ENCODE data around the gene SMARCA4. TPM values are rescaled to one million over a fixed set of nuclear protein-coding genes. Genes with fewer than 3 reads are reported as not detected.

Gene SMARCA4
- total and polyA plus RNA-seq, 2 experiments from 2014 or later: 177 to 336 TPM

Small RNAs within 50 kb of the gene (small RNA-seq; reads per million reads assigned to genes)
- gene RF02271 (ENCODE audit: low replicate concordance) (not detected), gene RN7SL192P (ENCODE audit: low replicate concordance) (0.07 reads per million)

Other genes starting within 250 kb of the SMARCA4 start
- 107 and 138 TPM in 2 replicates for gene DNM2, start 243.0 kb upstream of the SMARCA4 start, total RNA-seq (2014; rRNA removed; shearing (Covaris generic))
- gene DNM2, start 243.0 kb upstream of the SMARCA4 start, polyA plus RNA-seq (2016; fragmentation: Nextera tagmentation; extraction: Ambion mirVana): 40.0 and 40.7 TPM in 2 replicates
- gene TMED1, start 124.8 kb upstream of the SMARCA4 start, total RNA-seq (2014; rRNA removed; shearing (Covaris generic)): 28.5 and 37.2 TPM in 2 replicates
- gene TMED1, start 124.8 kb upstream of the SMARCA4 start, polyA plus RNA-seq (2016; fragmentation: Nextera tagmentation; extraction: Ambion mirVana): 27.7 and 29.7 TPM in 2 replicates
- gene C19orf38, start 112.6 kb upstream of the SMARCA4 start, total RNA-seq (2014; rRNA removed; shearing (Covaris generic)): 0.78 TPM in 1 of 2 replicates, not detected in the other
- 0.43 and 0.45 TPM in 2 replicates for gene C19orf38, start 112.6 kb upstream of the SMARCA4 start, polyA plus RNA-seq (2016; fragmentation: Nextera tagmentation; extraction: Ambion mirVana)
- 118 and 125 TPM in 2 replicates for gene CARM1, start 89.5 kb upstream of the SMARCA4 start, total RNA-seq (2014; rRNA removed; shearing (Covaris generic))
- gene CARM1, start 89.5 kb upstream of the SMARCA4 start, polyA plus RNA-seq (2016; fragmentation: Nextera tagmentation; extraction: Ambion mirVana): 40.3 and 43.3 TPM in 2 replicates
- 54.0 and 63.7 TPM in 2 replicates for gene YIPF2, start 32.4 kb upstream of the SMARCA4 start, total RNA-seq (2014; rRNA removed; shearing (Covaris generic))
- 36.3 and 45.3 TPM in 2 replicates for gene YIPF2, start 32.4 kb upstream of the SMARCA4 start, polyA plus RNA-seq (2016; fragmentation: Nextera tagmentation; extraction: Ambion mirVana)
- 56.4 and 60.7 TPM in 2 replicates for gene TIMM29, start 32.2 kb upstream of the SMARCA4 start, total RNA-seq (2014; rRNA removed; shearing (Covaris generic))
- 23.7 and 24.1 TPM in 2 replicates for gene TIMM29, start 32.2 kb upstream of the SMARCA4 start, polyA plus RNA-seq (2016; fragmentation: Nextera tagmentation; extraction: Ambion mirVana)
- 160 and 180 TPM in 2 replicates for gene LDLR, start 128.4 kb downstream of the SMARCA4 start, total RNA-seq (2014; rRNA removed; shearing (Covaris generic))
- gene LDLR, start 128.4 kb downstream of the SMARCA4 start, polyA plus RNA-seq (2016; fragmentation: Nextera tagmentation; extraction: Ambion mirVana): 57.6 and 59.3 TPM in 2 replicates
- 38.7 and 42.2 TPM in 2 replicates for gene SPC24, start 194.8 kb downstream of the SMARCA4 start, total RNA-seq (2014; rRNA removed; shearing (Covaris generic))
- gene SPC24, start 194.8 kb downstream of the SMARCA4 start, polyA plus RNA-seq (2016; fragmentation: Nextera tagmentation; extraction: Ambion mirVana): 40.6 and 41.8 TPM in 2 replicates
- gene KANK2, start 236.5 kb downstream of the SMARCA4 start, total RNA-seq (2014; rRNA removed; shearing (Covaris generic)): 47.5 and 65.4 TPM in 2 replicates
- 14.7 and 15.9 TPM in 2 replicates for gene KANK2, start 236.5 kb downstream of the SMARCA4 start, polyA plus RNA-seq (2016; fragmentation: Nextera tagmentation; extraction: Ambion mirVana)

All from GM23338 (cell line).